NOMO-1 (cell line): ENCODE results near the gene LRRC42.

Experiments used
- DNase-seq, 2 experiments: peaks; one replicate each; lab custom pipeline; 2025; ENCODE audit not compliant: unreplicated experiment in 2 of 2; lab: John Stamatoyannopoulos, UW

Gene LRRC42

GRCh38 chr1:53938136-53938830 lies 7.9 kb upstream of the LRRC42 start:
- DNase-seq, result no peak

- DNase-seq, result no peak
These were observed 3.8 kb upstream of the LRRC42 start for GRCh38 chr1:53942127-53942957.

- DNase-seq, result no peak
These were observed 3.1 kb upstream of the LRRC42 start for GRCh38 chr1:53943090-53943489.

- no peak for DNase-seq
These were observed 2.6 kb upstream of the LRRC42 start for GRCh38 chr1:53943490-53944043.

- no peak for DNase-seq
These were observed 1.5 kb upstream of the LRRC42 start for GRCh38 chr1:53944469-53945182.

- no peak for DNase-seq
These were observed 1.0 kb upstream of the LRRC42 start for GRCh38 chr1:53945183-53945432.

GRCh38 chr1:53945433-53946251 lies 508 bp upstream of the LRRC42 start, which contains the start of gene IFT25:
TSS of gene IFT25 (minus strand) at chr1:53945699. CDS start at chr1:53940082, 5,617 bp downstream.
- DNase-seq, result peak; percentile 88 to 92

- DNase-seq, result no peak
These were observed 1.2 kb downstream of the LRRC42 start for GRCh38 chr1:53947172-53947907.

- DNase-seq, result no peak
These were observed 2.1 kb downstream of the LRRC42 start for GRCh38 chr1:53948291-53948690.

- DNase-seq, result no peak
These were observed 3.2 kb downstream of the LRRC42 start for GRCh38 chr1:53949023-53949990.

GRCh38 chr1:53951697-53952096 lies 5.5 kb downstream of the LRRC42 start:
- DNase-seq, result no peak

GRCh38 chr1:53954128-53954527 lies 8.0 kb downstream of the LRRC42 start:
- no peak for DNase-seq

- DNase-seq, result peak; percentile 10 to 61
These were observed 10.4 kb downstream of the LRRC42 start for GRCh38 chr1:53956308-53957168.

GRCh38 chr1:53957194-53957818 lies 11.2 kb downstream of the LRRC42 start:
- no peak for DNase-seq

GRCh38 chr1:53959664-53960250 lies 13.6 kb downstream of the LRRC42 start:
- DNase-seq, result peak in 1 of 2 experiments; percentile 41

GRCh38 chr1:53962395-53962794 lies 16.2 kb downstream of the LRRC42 start:
- DNase-seq, result no peak

- no peak for DNase-seq
These were observed 17.3 kb downstream of the LRRC42 start for GRCh38 chr1:53963460-53963859.
